ENCODE data around the gene SLC44A3.

- TF ChIP-seq CTCF (IDR thresholded peaks at IDR 0.05; ENCODE audit: poor library complexity, severe bottlenecking): no peak
- no peak for TF ChIP-seq POLR2AphosphoS5 (IDR thresholded peaks at IDR 0.05)
- no peak for TF ChIP-seq EZH2 (IDR thresholded peaks at IDR 0.05; ENCODE audit: borderline replicate concordance, insufficient read depth, low read length, poor library complexity, severe bottlenecking)
- TF ChIP-seq TAF1 (IDR thresholded peaks at IDR 0.05; ENCODE audit: low read depth): no peak
- no peak for TF ChIP-seq RAD21 (conservative IDR thresholded peaks at IDR 0.05)
- no peak for TF ChIP-seq SMC3 (conservative IDR thresholded peaks at IDR 0.05; ENCODE audit: poor library complexity)
- TF ChIP-seq MXI1 (conservative IDR thresholded peaks at IDR 0.05; ENCODE audit: poor library complexity, severe bottlenecking): no peak
- TF ChIP-seq REST (IDR thresholded peaks at IDR 0.05; ENCODE audit: borderline replicate concordance): no peak
These were observed 66.9 kb downstream of the SLC44A3 start for GRCh38 chr1:94887106-94887505.
